Transverse colon (tissue), 4 donors: ENCODE data around the gene SLC4A7. TPM values are rescaled to one million over a fixed set of nuclear protein-coding genes. Genes with fewer than 3 reads are reported as not detected.
A peak's percentile ranks its signal among the peaks of the same experiment; 100 is the strongest.

ENCODE experiments used
- DNase-seq: peaks from one replicate; pipeline ENCODE4 v3.0.0-alpha.2; 2019
- H3K27ac ChIP-seq, 4 donors: fragments of 200-600 bp; sonication (generic); 2 replicates each; pipeline ENCODE4 v1.5.1; 2016 to 2018; ENCODE audit warnings: inconsistent platforms in 4 of 4
- H3K27me3 ChIP-seq: fragments of 200-600 bp; sonication (generic); 2 replicates; pipeline ENCODE4 v1.5.1; 2017; ENCODE audit warnings: inconsistent platforms
- H3K36me3 ChIP-seq, 4 donors: fragments of 200-600 bp; sonication (generic); 2 replicates each; pipeline ENCODE4 v1.5.1; 2017 to 2019; ENCODE audit warnings: inconsistent platforms in 4 of 4
- H3K4me1 ChIP-seq, 4 donors: fragments of 200-600 bp; sonication (generic); 2 replicates each; pipeline ENCODE4 v1.5.1; 2017 to 2020; ENCODE audit warnings: inconsistent platforms in 4 of 4
- H3K4me3 ChIP-seq, 4 donors: fragments of 200-600 bp; sonication (generic); 1 replicate in 1 of 4; 2 replicates in 3 of 4; pipeline versions ENCODE4 v1.5.1 to v1.6.1; 2017 to 2019; ENCODE audit warnings: inconsistent platforms in 4 of 4
- H3K9me3 ChIP-seq, 2 donors: fragments of 200-600 bp; sonication (generic); 2 replicates each; pipeline ENCODE4 v1.5.1; 2017 to 2019; ENCODE audit warnings: inconsistent platforms in 2 of 2
- CTCF ChIP-seq, 5 experiments: fragments of 200-600 bp in 3 of 5; fragments of 450-650 bp in 2 of 5; sonication (generic) in 3 of 5; IDR thresholded peaks; 1 replicate in 2 of 5; 2 replicates in 3 of 5; pipeline ENCODE4 v1.5.1; 2016 to 2017; ENCODE audit warnings: antibody characterized with exemption in 5 of 5, inconsistent platforms in 3 of 5, mild to moderate bottlenecking in 2 of 5, moderate library complexity in 1 of 5
- EP300 ChIP-seq: sonication (generic); formaldehyde crosslinking; IDR thresholded peaks from one replicate; pipeline ENCODE4 v1.6.1; 2017; ENCODE audit warnings: antibody characterized with exemption, low read depth
- POLR2A ChIP-seq: fragments of 450-650 bp; IDR thresholded peaks from one replicate; pipeline ENCODE4 v1.6.1; 2016; ENCODE audit warnings: antibody characterized with exemption, mild to moderate bottlenecking, moderate library complexity
- POLR2AphosphoS5 ChIP-seq, 3 donors: sonication (generic); formaldehyde crosslinking; IDR thresholded peaks; one replicate each; pipeline ENCODE4 v1.6.1; 2016; ENCODE audit warnings: antibody characterized with exemption in 3 of 3
- WGBS, 2 donors: methylation state at CpG; one replicate each; pipeline ENCODE4 v1.1.5; 2018; ENCODE audit warnings: low coverage in 1 of 2; 5-methylcytosine and 5-hydroxymethylcytosine counted together
- in situ Hi-C, 4 donors: fragments of 200-750 bp; cut with MboI; loops; one replicate each; pipeline versions ENCODE4 v1.15.0 to v1.15.1; 2017; ENCODE audit warnings: low sequenced_read_pairs in 3 of 4, low pct_ligation_motif_present in 1 of 4, low pct_unique_long_range_greater_than_20kb in 1 of 4
- intact Hi-C: fragments of 100-400 bp; cut with DNase I; formaldehyde crosslinking; loops from one replicate; pipeline ENCODE4 v1.15.1; 2023; ENCODE audit warnings: low total_unique reads
- total RNA-seq, 4 donors: library from RNA; depleted of rRNA; stranded (reverse); fragments of >200 nt; gene quantifications; one replicate each; pipeline ENCODE4 v1.1.0, GENCODE V29; 2016

The SLC4A7 gene
- total RNA-seq, 4 donors from 2014 or later: 22.7 to 45.6 (median 35.4) TPM

- peak; percentile 51 for DNase-seq
- Histone ChIP-seq H3K27ac (peak overlapping the region; percentile 91 to 97 (median 94)), H3K27me3 (no peaks in the 10 kb centered on the region), H3K9me3 (no peaks in the 10 kb centered on the region), H3K4me1 (peaks cover 0 to 46% (median 16%) of the 10 kb centered on the region in 4 donors), H3K36me3 (no peaks in the 10 kb centered on the region), H3K4me3 (peak overlapping the region; percentile 54 to 84 (median 76))
- TF ChIP-seq EP300: no peak
- peak; percentile 44 for TF ChIP-seq POLR2A
- peak; percentile 45 to 66 (median 48) for TF ChIP-seq POLR2AphosphoS5 (IDR thresholded peaks at IDR 0.05)
- in situ Hi-C loops: loop anchor here in 1 of 4 donors (25.0 kb wide), 1 partner anchor 179 kb away; no protein-coding TSS in a partner anchor
- 0% methylated on average over 8 to 74 of the region's 75 CpGs for WGBS, 2 donors
- intact Hi-C loops: no loop called here
These were observed 818 bp downstream of the SLC4A7 start for GRCh38 chr3:27483117-27484014.

- no peak overlapping the region for H3K4me3 ChIP-seq
- in situ Hi-C loops: loop anchor here in 1 of 4 donors (25.0 kb wide), 1 partner anchor 182 kb away; no protein-coding TSS in a partner anchor
- 77 to 87% methylated on average over 1 to 2 of the region's 2 CpGs for WGBS, 2 donors
- no peaks in the 10 kb centered on the region for H3K27me3 ChIP-seq
- intact Hi-C loops: no loop called here
- peak overlapping the region in 2 of 4 donors; percentile 44 to 45 for H3K27ac ChIP-seq
- TF ChIP-seq CTCF (IDR thresholded peaks at IDR 0.05) (no peak), POLR2A (no peak), POLR2AphosphoS5 (IDR thresholded peaks at IDR 0.05) (no peak), EP300 (no peak)
- H3K9me3 ChIP-seq: no peaks in the 10 kb centered on the region
- H3K4me1 ChIP-seq: peaks cover 0 to 45% (median 16%) of the 10 kb centered on the region in 4 donors
- no peak for DNase-seq
- H3K36me3 ChIP-seq: no peaks in the 10 kb centered on the region
These were observed 4.2 kb downstream of the SLC4A7 start for GRCh38 chr3:27479806-27480543.

GRCh38 chr3:27471923-27472550 lies 12.1 kb downstream of the SLC4A7 start:
- Histone ChIP-seq H3K27me3 (no peaks in the 10 kb centered on the region), H3K9me3 (no peaks in the 10 kb centered on the region), H3K4me3 (no peak overlapping the region), H3K4me1 (peaks cover 0 to 20% (median 5%) of the 10 kb centered on the region in 4 donors), H3K36me3 (no peaks in the 10 kb centered on the region), H3K27ac (no peak overlapping the region)
- 77 to 86% methylated on average over 6 of the region's 6 CpGs for WGBS, 2 donors
- no peak for DNase-seq
- intact Hi-C loops: no loop called here
- in situ Hi-C loops: no loop called here
- TF ChIP-seq POLR2A (no peak), CTCF (IDR thresholded peaks at IDR 0.05) (no peak), POLR2AphosphoS5 (IDR thresholded peaks at IDR 0.05) (no peak), EP300 (no peak)

- WGBS, 2 donors: 97 to 98% methylated on average over 4 to 5 of the region's 5 CpGs
- DNase-seq: no peak
- Histone ChIP-seq H3K36me3 (no peaks in the 10 kb centered on the region), H3K9me3 (no peaks in the 10 kb centered on the region), H3K4me1 (peaks cover 0 to 19% (median 5%) of the 10 kb centered on the region in 4 donors), H3K27ac (no peak overlapping the region), H3K4me3 (no peak overlapping the region), H3K27me3 (no peaks in the 10 kb centered on the region)
- intact Hi-C loops: no loop called here
- TF ChIP-seq EP300: no peak
- in situ Hi-C loops: loop anchor here in 2 of 4 donors (5.0 to 10.0 kb wide), 2 partner anchors 154 to 156 kb away; no protein-coding TSS in a partner anchor
These were observed 15.8 kb downstream of the SLC4A7 start for GRCh38 chr3:27468283-27468886.
